Stomach (tissue), 9 donors: ENCODE results near the gene PKHD1. TPM values are rescaled to one million over a fixed set of nuclear protein-coding genes. Genes with fewer than 3 reads are reported as not detected.
A peak's percentile ranks its signal among the peaks of the same experiment; 100 is the strongest.

Experiments
- DNase-seq, 2 donors: peaks; one replicate each; pipeline versions ENCODE4 v3.0.0 to v3.0.0-alpha.2; 2013 to 2019
- H3K27ac ChIP-seq, 5 donors: fragments of 200-600 bp in 4 of 5; sonication (generic) in 4 of 5; one replicate each; pipeline ENCODE4 v1.5.1; 2013 to 2019; ENCODE audit warnings: mild to moderate bottlenecking in 1 of 5, moderate library complexity in 1 of 5
- H3K27me3 ChIP-seq, 3 donors: fragments of 200-600 bp; sonication (generic); one replicate each; pipeline ENCODE4 v1.5.1; 2017 to 2019; ENCODE audit warnings: mixed run types in 1 of 3
- H3K36me3 ChIP-seq, 4 donors: fragments of 200-600 bp; sonication (generic); 1 replicate in 3 of 4; 2 replicates in 1 of 4; pipeline ENCODE4 v1.5.1; 2016 to 2019
- H3K4me1 ChIP-seq, 4 donors: fragments of 200-600 bp; sonication (generic); one replicate each; pipeline ENCODE4 v1.5.1; 2016 to 2019
- H3K4me3 ChIP-seq, 4 donors: fragments of 200-600 bp; sonication (generic) in 3 of 4; one replicate each; pipeline ENCODE4 v1.5.1; 2016 to 2019; ENCODE audit warnings: mild to moderate bottlenecking in 1 of 4
- H3K9me3 ChIP-seq, 4 donors: fragments of 200-600 bp; sonication (generic); one replicate each; pipeline ENCODE4 v1.5.1; 2016 to 2019
- CTCF ChIP-seq, 7 experiments: fragments of 450-650 bp in 4 of 7; fragments of 200-600 bp in 3 of 7; sonication (generic) in 3 of 7; IDR thresholded peaks; one replicate each; pipeline ENCODE4 v1.5.1; 2016 to 2019; ENCODE audit warnings: antibody characterized with exemption in 7 of 7, control low read depth in 2 of 7, mild to moderate bottlenecking in 1 of 7
- EP300 ChIP-seq: sonication (generic); formaldehyde crosslinking; IDR thresholded peaks from one replicate; pipeline ENCODE4 v1.6.1; 2017; ENCODE audit warnings: antibody characterized with exemption
- POLR2A ChIP-seq, 4 donors: fragments of 450-650 bp; IDR thresholded peaks; one replicate each; pipeline ENCODE4 v1.6.1; 2016; ENCODE audit warnings: antibody characterized with exemption in 4 of 4, control low read depth in 2 of 4, mild to moderate bottlenecking in 1 of 4, moderate library complexity in 1 of 4
- POLR2AphosphoS5 ChIP-seq, 3 donors: sonication (generic); formaldehyde crosslinking; IDR thresholded peaks; one replicate each; pipeline ENCODE4 v1.6.1; 2016; ENCODE audit warnings: antibody characterized with exemption in 3 of 3
- WGBS, 5 donors: extraction: QIAGEN DNeasy Blood & Tissue Kit in 3 of 5; methylation state at CpG; one replicate each; pipeline versions ENCODE4 v1.1.5 to v1.1.7; 2013 to 2018; 5-methylcytosine and 5-hydroxymethylcytosine counted together
- intact Hi-C: fragments of 100-400 bp; cut with DNase I; formaldehyde crosslinking; loops from one replicate; pipeline ENCODE4 v1.15.1; 2023; ENCODE audit warnings: low total_unique reads
- polyA plus RNA-seq, 3 donors: library from polyadenylated mRNA; stranded (reverse); fragments of 200-250 nt; gene quantifications; one replicate each; pipeline ENCODE4 v1.2.3, GENCODE V29; 2013
- total RNA-seq, 5 donors: library from RNA; depleted of rRNA; stranded (reverse); fragments of >200 nt; gene quantifications; one replicate each; pipeline versions ENCODE4 v1.1.0 to v1.2.3, GENCODE V29; 2014 to 2016
- donor health status: healthy with polysubstance abuse.
- donor health status: Bipolar disorder and iron deficiency.
- donor health status: healthy.

Gene PKHD1
- total and polyA plus RNA-seq, 8 donors: 0.19 to 19.2 (median 4.6) TPM; not detected in 2

GRCh38 chr6:51857134-51857533, 230.3 kb downstream of the PKHD1 start:
- H3K27ac ChIP-seq: no peak overlapping the region
- TF ChIP-seq EP300 (no peak), POLR2AphosphoS5 (IDR thresholded peaks at IDR 0.05) (no peak), POLR2A (IDR thresholded peaks at IDR 0.05) (no peak), CTCF (IDR thresholded peaks at IDR 0.05) (no peak)
- intact Hi-C loops: loop anchor here (10.0 kb wide), 1 partner anchor 168 kb away; no protein-coding TSS in a partner anchor
- 85 to 95% (median 92%) methylated on average over 2 of the region's 2 CpGs for WGBS, 5 donors
- H3K36me3 ChIP-seq: no peaks in the 10 kb centered on the region
- no peak overlapping the region for H3K4me3 ChIP-seq
- H3K9me3 ChIP-seq: no peaks in the 10 kb centered on the region
- no peak for DNase-seq
- peaks cover 0 to 11% (median 5%) of the 10 kb centered on the region in 4 donors for H3K4me1 ChIP-seq
- H3K27me3 ChIP-seq: no peaks in the 10 kb centered on the region

- intact Hi-C loops: loop anchor here (10.0 kb wide), 1 partner anchor 168 kb away; no protein-coding TSS in a partner anchor
- no peak for TF ChIP-seq EP300
- TF ChIP-seq POLR2A (IDR thresholded peaks at IDR 0.05): no peak
- TF ChIP-seq CTCF (IDR thresholded peaks at IDR 0.05): no peak
- no peak for TF ChIP-seq POLR2AphosphoS5 (IDR thresholded peaks at IDR 0.05)
- no peak for DNase-seq
Measured at GRCh38 chr6:51856508-51856907, 230.9 kb downstream of the PKHD1 start.

GRCh38 chr6:51855310-51856082, 231.9 kb downstream of the PKHD1 start:
- peak in 1 of 2 donors; percentile 83 for DNase-seq
- WGBS, 5 donors: 31 to 40% (median 32%) methylated on average over 10 of the region's 10 CpGs
- intact Hi-C loops: loop anchor here (10.0 kb wide), 1 partner anchor 169 kb away; no protein-coding TSS in a partner anchor
- no peaks in the 10 kb centered on the region for H3K9me3 ChIP-seq
- TF ChIP-seq POLR2A (IDR thresholded peaks at IDR 0.05) (no peak), POLR2AphosphoS5 (IDR thresholded peaks at IDR 0.05) (no peak), EP300 (no peak), CTCF (IDR thresholded peaks at IDR 0.05) (peak in 5 of 7 experiments; percentile 32 to 71 (median 63))
- H3K36me3 ChIP-seq: no peaks in the 10 kb centered on the region
- peaks cover 0 to 11% (median 5%) of the 10 kb centered on the region in 4 donors for H3K4me1 ChIP-seq
- H3K27ac ChIP-seq: no peak overlapping the region
- H3K4me3 ChIP-seq: no peak overlapping the region
- H3K27me3 ChIP-seq: no peaks in the 10 kb centered on the region

More at GRCh38 chr6:51856508-51856907, 230.9 kb downstream of the PKHD1 start:
- Histone ChIP-seq H3K36me3 (no peaks in the 10 kb centered on the region), H3K9me3 (no peaks in the 10 kb centered on the region), H3K4me3 (no peak overlapping the region), H3K27ac (no peak overlapping the region), H3K27me3 (no peaks in the 10 kb centered on the region), H3K4me1 (peaks cover 0 to 11% (median 5%) of the 10 kb centered on the region in 4 donors)

- Histone ChIP-seq H3K4me1 (peaks cover 0 to 11% (median 5%) of the 10 kb centered on the region in 4 donors), H3K9me3 (no peaks in the 10 kb centered on the region), H3K27ac (no peak overlapping the region), H3K27me3 (no peaks in the 10 kb centered on the region), H3K36me3 (no peaks in the 10 kb centered on the region), H3K4me3 (no peak overlapping the region)
- DNase-seq: no peak
- intact Hi-C loops: loop anchor here (10.0 kb wide), 1 partner anchor 170 kb away; no protein-coding TSS in a partner anchor
- 83 to 87% (median 85%) methylated on average over 13 to 16 of the region's 16 CpGs for WGBS, 5 donors
- TF ChIP-seq POLR2AphosphoS5 (IDR thresholded peaks at IDR 0.05): no peak
- no peak for TF ChIP-seq CTCF (IDR thresholded peaks at IDR 0.05)
- TF ChIP-seq EP300: no peak
- no peak for TF ChIP-seq POLR2A (IDR thresholded peaks at IDR 0.05)
Measured at GRCh38 chr6:51854876-51855275, 232.5 kb downstream of the PKHD1 start.
